HEK293 (cell line): ENCODE measurements around the gene CIART.

ENCODE experiments used
- CTCF ChIA-PET: fragments of 350-600 bp; formaldehyde crosslinking; extraction: SDS; loops from one replicate; lab custom pipeline; 2021; ENCODE audit warnings: antibody characterized with exemption; lab: Yijun Ruan, JAX
- POLR2A ChIA-PET: fragments of 300-600 bp; formaldehyde crosslinking; extraction: SDS; loops from one replicate; lab custom pipeline; 2020; ENCODE audit warnings: antibody characterized with exemption, inconsistent platforms; lab: Yijun Ruan, JAX
- H3K27ac ChIP-seq: fragments of 200-500 bp; sonication (Bioruptor generic); 2 replicates; pipeline ENCODE4 v1.5.1; 2014; ENCODE audit warnings: low read depth, low read length, control low read depth, inconsistent platforms; ENCODE audit errors: extremely low read depth
- H3K36me3 ChIP-seq, 2 experiments: fragments of 200-500 bp in 1 of 2; sonication (Bioruptor generic) in 1 of 2; 1 replicate in 1 of 2; 2 replicates in 1 of 2; pipeline ENCODE4 v1.5.1; 2014 to 2017; ENCODE audit warnings: inconsistent platforms in 2 of 2, low read length in 2 of 2; ENCODE audit not compliant: control insufficient read depth in 2 of 2, insufficient read depth in 1 of 2
- H3K4me1 ChIP-seq: fragments of 200-500 bp; sonication (Bioruptor generic); 2 replicates; pipeline ENCODE4 v1.5.1; 2014; ENCODE audit warnings: mild to moderate bottlenecking, low read length, inconsistent platforms; ENCODE audit not compliant: control insufficient read depth, insufficient read depth
- H3K4me3 ChIP-seq: 2 replicates; pipeline ENCODE4 v1.5.1; 2011; ENCODE audit warnings: low read depth, mild to moderate bottlenecking, control low read depth, low read length, moderate library complexity
- H3K9me3 ChIP-seq: fragments of 200-500 bp; sonication (Bioruptor generic); 2 replicates; pipeline ENCODE4 v1.5.1; 2014; ENCODE audit warnings: low read depth, low read length, inconsistent platforms; ENCODE audit not compliant: control insufficient read depth, insufficient read depth
- EGR2 ChIP-seq: fragments of 450-650 bp; formaldehyde crosslinking; IDR thresholded peaks from 2 replicates; pipeline ENCODE4 v1.5.1; 2016; ENCODE audit warnings: low read depth, missing biosample characterization, missing genetic modification characterization
- OVOL3 ChIP-seq: fragments of 450-650 bp; formaldehyde crosslinking; IDR thresholded peaks from 2 replicates; pipeline ENCODE4 v1.5.1; 2016; ENCODE audit warnings: missing biosample characterization, missing genetic modification characterization
- SP7 ChIP-seq: fragments of 450-650 bp; formaldehyde crosslinking; IDR thresholded peaks from 2 replicates; pipeline ENCODE4 v1.5.1; 2016; ENCODE audit warnings: missing biosample characterization, missing genetic modification characterization
- TCF7L2 ChIP-seq: IDR thresholded peaks from 2 replicates; pipeline ENCODE4 v1.6.1; 2011; ENCODE audit warnings: low read depth, mild to moderate bottlenecking, inconsistent platforms, low read length, moderate library complexity, borderline replicate concordance
- ZBTB17 ChIP-seq: fragments of 450-650 bp; formaldehyde crosslinking; IDR thresholded peaks from 2 replicates; pipeline ENCODE4 v1.5.1; 2016; ENCODE audit warnings: missing biosample characterization, missing genetic modification characterization
- ZBTB7A ChIP-seq: fragments of 450-650 bp; formaldehyde crosslinking; IDR thresholded peaks from 2 replicates; pipeline ENCODE4 v1.5.1; 2016; ENCODE audit warnings: low read depth, missing biosample characterization, missing genetic modification characterization
- ZFHX2 ChIP-seq: fragments of 450-650 bp; formaldehyde crosslinking; conservative IDR thresholded peaks from 2 replicates; pipeline ENCODE4 v1.5.1; 2016; ENCODE audit warnings: missing biosample characterization, missing genetic modification characterization
- ZFP69B ChIP-seq: fragments of 450-650 bp; formaldehyde crosslinking; IDR thresholded peaks from 2 replicates; pipeline ENCODE4 v1.5.1; 2016; ENCODE audit warnings: missing biosample characterization, missing genetic modification characterization
- ZNF112 ChIP-seq: fragments of 450-650 bp; formaldehyde crosslinking; IDR thresholded peaks from 2 replicates; pipeline ENCODE4 v1.5.0; 2017; ENCODE audit warnings: missing biosample characterization, missing genetic modification characterization
- ZNF140 ChIP-seq: fragments of 450-650 bp; formaldehyde crosslinking; IDR thresholded peaks from 2 replicates; pipeline ENCODE4 v1.5.1; 2016; ENCODE audit warnings: missing biosample characterization, missing genetic modification characterization
- ZNF19 ChIP-seq: fragments of 450-650 bp; formaldehyde crosslinking; IDR thresholded peaks from 2 replicates; pipeline ENCODE4; 2016; ENCODE audit warnings: missing biosample characterization, missing genetic modification characterization, low read depth
- ZNF274 ChIP-seq, 2 experiments: fragments of 200-500 bp in 1 of 2; fragments of 450-650 bp in 1 of 2; sonication (Bioruptor generic) in 1 of 2; formaldehyde crosslinking in 1 of 2; IDR thresholded peaks; 2 replicates each; pipeline versions ENCODE4 v1.5.1 to v1.6.1; 2014 to 2016; ENCODE audit warnings: borderline replicate concordance in 1 of 2, inconsistent platforms in 1 of 2, low read length in 1 of 2, missing biosample characterization in 1 of 2, missing genetic modification characterization in 1 of 2
- ZNF311 ChIP-seq: fragments of 450-650 bp; formaldehyde crosslinking; IDR thresholded peaks from 2 replicates; pipeline ENCODE4 v1.5.1; 2017; ENCODE audit warnings: missing biosample characterization, missing genetic modification characterization, borderline replicate concordance
- ZNF341 ChIP-seq: fragments of 450-650 bp; formaldehyde crosslinking; IDR thresholded peaks from 2 replicates; pipeline ENCODE4; 2016; ENCODE audit warnings: low read depth, missing biosample characterization, missing genetic modification characterization
- ZNF350 ChIP-seq: fragments of 450-650 bp; formaldehyde crosslinking; IDR thresholded peaks from 2 replicates; pipeline ENCODE4 v1.5.0; 2017; ENCODE audit warnings: missing biosample characterization, mild to moderate bottlenecking, missing genetic modification characterization
- ZNF354C ChIP-seq: fragments of 450-650 bp; formaldehyde crosslinking; IDR thresholded peaks from 2 replicates; pipeline ENCODE4 v1.5.1; 2016; ENCODE audit warnings: missing biosample characterization, missing genetic modification characterization, low read depth, borderline replicate concordance
- ZNF544 ChIP-seq: fragments of 450-650 bp; formaldehyde crosslinking; IDR thresholded peaks from 2 replicates; pipeline ENCODE4 v1.5.0; 2017; ENCODE audit warnings: missing biosample characterization, missing genetic modification characterization
- ZNF600 ChIP-seq: fragments of 450-650 bp; formaldehyde crosslinking; IDR thresholded peaks from 2 replicates; pipeline ENCODE4 v1.5.1; 2016; ENCODE audit warnings: missing biosample characterization, missing genetic modification characterization
- ZNF654 ChIP-seq: fragments of 450-650 bp; formaldehyde crosslinking; IDR thresholded peaks from 2 replicates; pipeline ENCODE4 v1.5.1; 2016; ENCODE audit warnings: low read depth, missing biosample characterization, missing genetic modification characterization
- ZNF707 ChIP-seq: fragments of 450-650 bp; formaldehyde crosslinking; IDR thresholded peaks from 2 replicates; pipeline ENCODE4 v1.5.1; 2016; ENCODE audit warnings: missing biosample characterization, missing genetic modification characterization
- ZNF747 ChIP-seq: fragments of 450-650 bp; formaldehyde crosslinking; IDR thresholded peaks from 2 replicates; pipeline ENCODE4 v1.5.1; 2016; ENCODE audit warnings: missing biosample characterization, missing genetic modification characterization
- TF ChIP-seq, protein P1 (sequence below): fragments of 450-650 bp; formaldehyde crosslinking; IDR thresholded peaks from 2 replicates; pipeline ENCODE4 v1.5.1; 2016; ENCODE audit warnings: missing biosample characterization, missing genetic modification characterization
- TF ChIP-seq, protein P2 (sequence below): fragments of 450-650 bp; formaldehyde crosslinking; IDR thresholded peaks from 2 replicates; pipeline ENCODE4 v1.5.1; 2016; ENCODE audit warnings: missing biosample characterization, missing genetic modification characterization
- TF ChIP-seq, protein P3 (sequence below): sonication (generic); formaldehyde crosslinking; IDR thresholded peaks from 2 replicates; pipeline ENCODE4 v1.8.1; 2022; ENCODE audit warnings: mild to moderate bottlenecking, moderate library complexity, missing genetic modification reagents
- TF ChIP-seq, protein P4 (sequence below): fragments of 450-650 bp; formaldehyde crosslinking; IDR thresholded peaks from 2 replicates; pipeline ENCODE4 v1.5.1; 2016; ENCODE audit warnings: missing biosample characterization, missing genetic modification characterization
- TF ChIP-seq, protein P5 (sequence below): fragments of 450-650 bp; formaldehyde crosslinking; IDR thresholded peaks from 2 replicates; pipeline ENCODE4 v1.5.1; 2016; ENCODE audit warnings: missing biosample characterization, missing genetic modification characterization

Gene CIART

DNA sequence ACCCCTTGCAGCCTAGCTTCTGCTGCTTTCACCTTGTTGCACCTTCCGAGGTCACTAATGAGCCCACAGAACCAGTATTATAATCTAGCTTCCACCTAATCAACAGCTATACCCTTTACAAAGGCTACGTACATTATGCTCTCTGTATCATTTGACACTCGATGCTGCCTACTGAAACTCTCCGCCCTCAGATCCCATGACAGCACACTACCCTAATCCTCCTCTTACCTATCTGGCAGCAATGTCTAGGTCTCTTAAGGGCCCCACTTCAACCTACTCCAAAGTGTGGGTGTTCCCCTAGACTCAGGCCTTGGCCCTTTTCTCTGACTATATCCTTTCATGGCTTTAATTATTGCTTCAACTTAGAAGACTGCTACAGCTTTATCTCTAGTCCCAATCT is 6.5 kb downstream of the CIART start:
- Histone ChIP-seq H3K9me3 (no peaks in the 10 kb centered on the region), H3K36me3 (no peaks in the 10 kb centered on the region), H3K4me1 (no peaks in the 10 kb centered on the region), H3K4me3 (no peak overlapping the region), H3K27ac (no peak overlapping the region)
- 0 out of 2 replicates have a peak, but pooled peaks have one; percentile 21 for TF ChIP-seq ZBTB17 (tag by site-specific recombination)
- TF ChIP-seq ZNF311 (tag by site-specific recombination) = no peak
- TF ChIP-seq TCF7L2 = no peak
- TF ChIP-seq EGR2 (tag by site-specific recombination) = peak; percentile 96
- TF ChIP-seq ZNF600 = no peak
- TF ChIP-seq ZNF19 = no peak
- TF ChIP-seq ZFHX2 (tag by site-specific recombination) = peak; percentile 95
- no peak for TF ChIP-seq ZNF354C (tag by site-specific recombination)
- no peak for TF ChIP-seq ZFP69B (tag by site-specific recombination)
- TF ChIP-seq OVOL3 (tag by site-specific recombination) = no peak
- TF ChIP-seq, protein P1, sequence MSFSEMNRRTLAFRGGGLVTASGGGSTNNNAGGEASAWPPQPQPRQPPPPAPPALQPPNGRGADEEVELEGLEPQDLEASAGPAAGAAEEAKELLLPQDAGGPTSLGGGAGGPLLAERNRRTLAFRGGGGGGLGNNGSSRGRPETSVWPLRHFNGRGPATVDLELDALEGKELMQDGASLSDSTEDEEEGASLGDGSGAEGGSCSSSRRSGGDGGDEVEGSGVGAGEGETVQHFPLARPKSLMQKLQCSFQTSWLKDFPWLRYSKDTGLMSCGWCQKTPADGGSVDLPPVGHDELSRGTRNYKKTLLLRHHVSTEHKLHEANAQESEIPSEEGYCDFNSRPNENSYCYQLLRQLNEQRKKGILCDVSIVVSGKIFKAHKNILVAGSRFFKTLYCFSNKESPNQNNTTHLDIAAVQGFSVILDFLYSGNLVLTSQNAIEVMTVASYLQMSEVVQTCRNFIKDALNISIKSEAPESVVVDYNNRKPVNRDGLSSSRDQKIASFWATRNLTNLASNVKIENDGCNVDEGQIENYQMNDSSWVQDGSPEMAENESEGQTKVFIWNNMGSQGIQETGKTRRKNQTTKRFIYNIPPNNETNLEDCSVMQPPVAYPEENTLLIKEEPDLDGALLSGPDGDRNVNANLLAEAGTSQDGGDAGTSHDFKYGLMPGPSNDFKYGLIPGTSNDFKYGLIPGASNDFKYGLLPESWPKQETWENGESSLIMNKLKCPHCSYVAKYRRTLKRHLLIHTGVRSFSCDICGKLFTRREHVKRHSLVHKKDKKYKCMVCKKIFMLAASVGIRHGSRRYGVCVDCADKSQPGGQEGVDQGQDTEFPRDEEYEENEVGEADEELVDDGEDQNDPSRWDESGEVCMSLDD (tag by site-specific recombination) = no peak
- no peak for TF ChIP-seq ZBTB7A
- TF ChIP-seq ZNF707 = no peak
- no peak for TF ChIP-seq ZNF654 (tag by site-specific recombination)
- TF ChIP-seq, protein P2, sequence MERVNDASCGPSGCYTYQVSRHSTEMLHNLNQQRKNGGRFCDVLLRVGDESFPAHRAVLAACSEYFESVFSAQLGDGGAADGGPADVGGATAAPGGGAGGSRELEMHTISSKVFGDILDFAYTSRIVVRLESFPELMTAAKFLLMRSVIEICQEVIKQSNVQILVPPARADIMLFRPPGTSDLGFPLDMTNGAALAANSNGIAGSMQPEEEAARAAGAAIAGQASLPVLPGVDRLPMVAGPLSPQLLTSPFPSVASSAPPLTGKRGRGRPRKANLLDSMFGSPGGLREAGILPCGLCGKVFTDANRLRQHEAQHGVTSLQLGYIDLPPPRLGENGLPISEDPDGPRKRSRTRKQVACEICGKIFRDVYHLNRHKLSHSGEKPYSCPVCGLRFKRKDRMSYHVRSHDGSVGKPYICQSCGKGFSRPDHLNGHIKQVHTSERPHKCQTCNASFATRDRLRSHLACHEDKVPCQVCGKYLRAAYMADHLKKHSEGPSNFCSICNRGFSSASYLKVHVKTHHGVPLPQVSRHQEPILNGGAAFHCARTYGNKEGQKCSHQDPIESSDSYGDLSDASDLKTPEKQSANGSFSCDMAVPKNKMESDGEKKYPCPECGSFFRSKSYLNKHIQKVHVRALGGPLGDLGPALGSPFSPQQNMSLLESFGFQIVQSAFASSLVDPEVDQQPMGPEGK = no peak
- no peak for TF ChIP-seq ZNF140 (tag by site-specific recombination)
- CTCF ChIA-PET = interaction anchor here (1.2 kb wide), 1 partner anchor 33 kb away, joined by 7 read pairs; no protein-coding TSS in a partner anchor
- POLR2A ChIA-PET = no interaction called here

DNA sequence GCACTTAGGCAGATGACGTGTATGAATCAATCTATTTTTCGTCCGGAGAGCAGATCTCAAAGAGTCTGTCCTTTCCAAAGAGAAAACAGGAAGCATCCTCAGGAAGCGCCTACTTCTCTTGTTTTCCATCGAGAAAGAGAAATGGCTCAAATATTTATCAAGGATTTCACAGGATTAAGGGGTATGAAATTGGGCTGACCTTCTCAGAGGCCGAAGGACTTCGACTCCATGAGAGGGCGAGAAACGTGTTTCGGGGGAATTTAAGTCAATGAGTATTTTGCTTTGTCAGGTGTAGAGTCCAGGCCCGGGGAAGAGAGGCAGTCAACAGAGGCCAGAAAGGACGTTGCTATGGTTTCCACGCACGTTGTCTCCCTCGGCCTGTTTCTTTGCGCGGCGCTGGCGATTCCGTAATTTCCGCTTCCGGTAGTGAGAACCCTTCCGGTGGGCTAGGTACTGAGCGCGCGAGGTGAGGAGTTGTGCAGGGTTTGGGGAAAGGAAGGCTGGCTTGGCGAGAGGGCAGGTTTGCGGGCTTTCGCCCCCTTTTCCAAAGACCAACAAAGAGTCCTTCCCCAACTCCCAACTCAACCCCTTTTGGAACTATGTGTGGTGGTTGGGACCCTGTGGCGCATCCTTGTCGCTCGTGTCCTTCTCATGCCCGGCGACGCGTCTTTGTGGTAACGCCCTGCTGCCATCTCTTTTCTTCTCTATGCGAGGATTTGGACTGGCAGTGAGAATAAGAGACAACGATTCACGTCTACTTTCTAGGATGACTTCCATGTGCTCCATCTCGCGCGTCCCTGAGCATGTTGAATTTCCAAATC is 11.3 kb downstream of the CIART start, which contains the start of gene MRPS21:
TSS of gene MRPS21 (plus strand) at position 429 of the 821 bp plus-strand sequence. CDS start 506 bp downstream, outside the sequence.
- Histone ChIP-seq H3K4me3 (peak within 1 kb of the TSS; percentile 80), H3K36me3 (peaks cover 31 to 36% of the 10 kb centered on the region in 2 experiments), H3K4me1 (no peaks in the 10 kb centered on the region), H3K9me3 (no peaks in the 10 kb centered on the region), H3K27ac (peak within 1 kb of the TSS; percentile 60)
- CTCF ChIA-PET = no interaction called here
- POLR2A ChIA-PET = no interaction called here
- TF ChIP-seq ZNF544 = no peak
- TF ChIP-seq ZNF747 = no peak
- no peak for TF ChIP-seq ZNF112 (tag by site-specific recombination)
- TF ChIP-seq ZNF341 (tag by site-specific recombination) = no peak
- TF ChIP-seq, protein P3, sequence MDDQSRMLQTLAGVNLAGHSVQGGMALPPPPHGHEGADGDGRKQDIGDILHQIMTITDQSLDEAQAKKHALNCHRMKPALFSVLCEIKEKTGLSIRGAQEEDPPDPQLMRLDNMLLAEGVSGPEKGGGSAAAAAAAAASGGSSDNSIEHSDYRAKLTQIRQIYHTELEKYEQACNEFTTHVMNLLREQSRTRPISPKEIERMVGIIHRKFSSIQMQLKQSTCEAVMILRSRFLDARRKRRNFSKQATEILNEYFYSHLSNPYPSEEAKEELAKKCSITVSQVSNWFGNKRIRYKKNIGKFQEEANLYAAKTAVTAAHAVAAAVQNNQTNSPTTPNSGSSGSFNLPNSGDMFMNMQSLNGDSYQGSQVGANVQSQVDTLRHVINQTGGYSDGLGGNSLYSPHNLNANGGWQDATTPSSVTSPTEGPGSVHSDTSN (CRISPR knock-in tag) = no peak
- TF ChIP-seq ZNF350 (tag by site-specific recombination) = no peak
- TF ChIP-seq, protein P4, sequence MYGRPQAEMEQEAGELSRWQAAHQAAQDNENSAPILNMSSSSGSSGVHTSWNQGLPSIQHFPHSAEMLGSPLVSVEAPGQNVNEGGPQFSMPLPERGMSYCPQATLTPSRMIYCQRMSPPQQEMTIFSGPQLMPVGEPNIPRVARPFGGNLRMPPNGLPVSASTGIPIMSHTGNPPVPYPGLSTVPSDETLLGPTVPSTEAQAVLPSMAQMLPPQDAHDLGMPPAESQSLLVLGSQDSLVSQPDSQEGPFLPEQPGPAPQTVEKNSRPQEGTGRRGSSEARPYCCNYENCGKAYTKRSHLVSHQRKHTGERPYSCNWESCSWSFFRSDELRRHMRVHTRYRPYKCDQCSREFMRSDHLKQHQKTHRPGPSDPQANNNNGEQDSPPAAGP (tag by site-specific recombination) = peak; percentile 50; the same call in 1 of the 2 replicates
- TF ChIP-seq, protein P5, sequence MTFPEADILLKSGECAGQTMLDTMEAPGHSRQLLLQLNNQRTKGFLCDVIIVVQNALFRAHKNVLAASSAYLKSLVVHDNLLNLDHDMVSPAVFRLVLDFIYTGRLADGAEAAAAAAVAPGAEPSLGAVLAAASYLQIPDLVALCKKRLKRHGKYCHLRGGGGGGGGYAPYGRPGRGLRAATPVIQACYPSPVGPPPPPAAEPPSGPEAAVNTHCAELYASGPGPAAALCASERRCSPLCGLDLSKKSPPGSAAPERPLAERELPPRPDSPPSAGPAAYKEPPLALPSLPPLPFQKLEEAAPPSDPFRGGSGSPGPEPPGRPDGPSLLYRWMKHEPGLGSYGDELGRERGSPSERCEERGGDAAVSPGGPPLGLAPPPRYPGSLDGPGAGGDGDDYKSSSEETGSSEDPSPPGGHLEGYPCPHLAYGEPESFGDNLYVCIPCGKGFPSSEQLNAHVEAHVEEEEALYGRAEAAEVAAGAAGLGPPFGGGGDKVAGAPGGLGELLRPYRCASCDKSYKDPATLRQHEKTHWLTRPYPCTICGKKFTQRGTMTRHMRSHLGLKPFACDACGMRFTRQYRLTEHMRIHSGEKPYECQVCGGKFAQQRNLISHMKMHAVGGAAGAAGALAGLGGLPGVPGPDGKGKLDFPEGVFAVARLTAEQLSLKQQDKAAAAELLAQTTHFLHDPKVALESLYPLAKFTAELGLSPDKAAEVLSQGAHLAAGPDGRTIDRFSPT (tag by site-specific recombination) = no peak
- TF ChIP-seq SP7 (tag by site-specific recombination) = peak; percentile 41
- no peak for TF ChIP-seq ZNF274 (IDR thresholded peaks at IDR 0.05; ENCODE audit: low read length)
- no peak for TF ChIP-seq ZNF274 (tag by site-specific recombination; IDR thresholded peaks at IDR 0.05; ENCODE audit: borderline replicate concordance)
